ENCODE results near the gene SETD4. TPM values are rescaled to one million over a fixed set of nuclear protein-coding genes. Genes with fewer than 3 reads are reported as not detected.

The SETD4 gene
- total and polyA plus RNA-seq, 2 of the 13 experiments (the other 11 are each of a cell fraction or from before 2014, with no cell fraction given): 7.1 to 14.4 TPM

GRCh38 chr21:36069713-36070583 is 9.6 kb upstream of the SETD4 start, which contains the start of gene CBR1 (continued):
- TF ChIP-seq, protein P1, sequence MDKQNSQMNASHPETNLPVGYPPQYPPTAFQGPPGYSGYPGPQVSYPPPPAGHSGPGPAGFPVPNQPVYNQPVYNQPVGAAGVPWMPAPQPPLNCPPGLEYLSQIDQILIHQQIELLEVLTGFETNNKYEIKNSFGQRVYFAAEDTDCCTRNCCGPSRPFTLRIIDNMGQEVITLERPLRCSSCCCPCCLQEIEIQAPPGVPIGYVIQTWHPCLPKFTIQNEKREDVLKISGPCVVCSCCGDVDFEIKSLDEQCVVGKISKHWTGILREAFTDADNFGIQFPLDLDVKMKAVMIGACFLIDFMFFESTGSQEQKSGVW (CRISPR knock-in tag; IDR thresholded peaks at IDR 0.05; ENCODE audit: borderline replicate concordance): no peak
- TF ChIP-seq MTERF4 (CRISPR knock-in tag; IDR thresholded peaks at IDR 0.05): no peak
- TF ChIP-seq ZSCAN30 (CRISPR knock-in tag; IDR thresholded peaks at IDR 0.05): no peak
- TF ChIP-seq REST (IDR thresholded peaks at IDR 0.05; ENCODE audit: borderline replicate concordance in 1 of 2, low read depth in 1 of 2, low read length in 2 of 2): peak in 1 of 2 experiments; percentile 23; a peak in 1 of 4 replicates
- no peak for TF ChIP-seq ZNF225 (CRISPR knock-in tag; IDR thresholded peaks at IDR 0.05)
- TF ChIP-seq TFE3 (CRISPR knock-in tag; IDR thresholded peaks at IDR 0.05): 0 out of 2 replicates have a peak, but pooled peaks have one; percentile 23
- no peak for TF ChIP-seq DNMT3B (CRISPR knock-in tag; conservative IDR thresholded peaks at IDR 0.05)
- peak; percentile 43; the same call in 1 of the 2 replicates for TF ChIP-seq ZNF574 (CRISPR knock-in tag; IDR thresholded peaks at IDR 0.05)
- TF ChIP-seq, protein P2, sequence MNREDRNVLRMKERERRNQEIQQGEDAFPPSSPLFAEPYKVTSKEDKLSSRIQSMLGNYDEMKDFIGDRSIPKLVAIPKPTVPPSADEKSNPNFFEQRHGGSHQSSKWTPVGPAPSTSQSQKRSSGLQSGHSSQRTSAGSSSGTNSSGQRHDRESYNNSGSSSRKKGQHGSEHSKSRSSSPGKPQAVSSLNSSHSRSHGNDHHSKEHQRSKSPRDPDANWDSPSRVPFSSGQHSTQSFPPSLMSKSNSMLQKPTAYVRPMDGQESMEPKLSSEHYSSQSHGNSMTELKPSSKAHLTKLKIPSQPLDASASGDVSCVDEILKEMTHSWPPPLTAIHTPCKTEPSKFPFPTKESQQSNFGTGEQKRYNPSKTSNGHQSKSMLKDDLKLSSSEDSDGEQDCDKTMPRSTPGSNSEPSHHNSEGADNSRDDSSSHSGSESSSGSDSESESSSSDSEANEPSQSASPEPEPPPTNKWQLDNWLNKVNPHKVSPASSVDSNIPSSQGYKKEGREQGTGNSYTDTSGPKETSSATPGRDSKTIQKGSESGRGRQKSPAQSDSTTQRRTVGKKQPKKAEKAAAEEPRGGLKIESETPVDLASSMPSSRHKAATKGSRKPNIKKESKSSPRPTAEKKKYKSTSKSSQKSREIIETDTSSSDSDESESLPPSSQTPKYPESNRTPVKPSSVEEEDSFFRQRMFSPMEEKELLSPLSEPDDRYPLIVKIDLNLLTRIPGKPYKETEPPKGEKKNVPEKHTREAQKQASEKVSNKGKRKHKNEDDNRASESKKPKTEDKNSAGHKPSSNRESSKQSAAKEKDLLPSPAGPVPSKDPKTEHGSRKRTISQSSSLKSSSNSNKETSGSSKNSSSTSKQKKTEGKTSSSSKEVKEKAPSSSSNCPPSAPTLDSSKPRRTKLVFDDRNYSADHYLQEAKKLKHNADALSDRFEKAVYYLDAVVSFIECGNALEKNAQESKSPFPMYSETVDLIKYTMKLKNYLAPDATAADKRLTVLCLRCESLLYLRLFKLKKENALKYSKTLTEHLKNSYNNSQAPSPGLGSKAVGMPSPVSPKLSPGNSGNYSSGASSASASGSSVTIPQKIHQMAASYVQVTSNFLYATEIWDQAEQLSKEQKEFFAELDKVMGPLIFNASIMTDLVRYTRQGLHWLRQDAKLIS (CRISPR knock-in tag; IDR thresholded peaks at IDR 0.05): no peak
- TF ChIP-seq, protein P3, sequence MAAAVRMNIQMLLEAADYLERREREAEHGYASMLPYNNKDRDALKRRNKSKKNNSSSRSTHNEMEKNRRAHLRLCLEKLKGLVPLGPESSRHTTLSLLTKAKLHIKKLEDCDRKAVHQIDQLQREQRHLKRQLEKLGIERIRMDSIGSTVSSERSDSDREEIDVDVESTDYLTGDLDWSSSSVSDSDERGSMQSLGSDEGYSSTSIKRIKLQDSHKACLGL (CRISPR knock-in tag; IDR thresholded peaks at IDR 0.05): peak; percentile 77; the same call in 1 of the 2 replicates
- TF ChIP-seq ZSCAN21 (CRISPR knock-in tag; IDR thresholded peaks at IDR 0.05; ENCODE audit: borderline replicate concordance): peak; percentile 82
- TF ChIP-seq ZNF678 (CRISPR knock-in tag; IDR thresholded peaks at IDR 0.05): no peak

Data from HepG2 (cell line).